ENCODE data around the gene ADCY10. TPM values are rescaled to one million over a fixed set of nuclear protein-coding genes. Genes with fewer than 3 reads are reported as not detected.

ADCY10 gene
- total and polyA plus RNA-seq, 9 of the 15 experiments (the other 6 are each of a cell fraction or from before 2014, with no cell fraction given), result 0.08 to 0.86 (median 0.22) TPM

- TF ChIP-seq, protein P1, sequence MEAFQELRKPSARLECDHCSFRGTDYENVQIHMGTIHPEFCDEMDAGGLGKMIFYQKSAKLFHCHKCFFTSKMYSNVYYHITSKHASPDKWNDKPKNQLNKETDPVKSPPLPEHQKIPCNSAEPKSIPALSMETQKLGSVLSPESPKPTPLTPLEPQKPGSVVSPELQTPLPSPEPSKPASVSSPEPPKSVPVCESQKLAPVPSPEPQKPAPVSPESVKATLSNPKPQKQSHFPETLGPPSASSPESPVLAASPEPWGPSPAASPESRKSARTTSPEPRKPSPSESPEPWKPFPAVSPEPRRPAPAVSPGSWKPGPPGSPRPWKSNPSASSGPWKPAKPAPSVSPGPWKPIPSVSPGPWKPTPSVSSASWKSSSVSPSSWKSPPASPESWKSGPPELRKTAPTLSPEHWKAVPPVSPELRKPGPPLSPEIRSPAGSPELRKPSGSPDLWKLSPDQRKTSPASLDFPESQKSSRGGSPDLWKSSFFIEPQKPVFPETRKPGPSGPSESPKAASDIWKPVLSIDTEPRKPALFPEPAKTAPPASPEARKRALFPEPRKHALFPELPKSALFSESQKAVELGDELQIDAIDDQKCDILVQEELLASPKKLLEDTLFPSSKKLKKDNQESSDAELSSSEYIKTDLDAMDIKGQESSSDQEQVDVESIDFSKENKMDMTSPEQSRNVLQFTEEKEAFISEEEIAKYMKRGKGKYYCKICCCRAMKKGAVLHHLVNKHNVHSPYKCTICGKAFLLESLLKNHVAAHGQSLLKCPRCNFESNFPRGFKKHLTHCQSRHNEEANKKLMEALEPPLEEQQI (IDR thresholded peaks at IDR 0.05), result no peak
- TF ChIP-seq, protein P2, sequence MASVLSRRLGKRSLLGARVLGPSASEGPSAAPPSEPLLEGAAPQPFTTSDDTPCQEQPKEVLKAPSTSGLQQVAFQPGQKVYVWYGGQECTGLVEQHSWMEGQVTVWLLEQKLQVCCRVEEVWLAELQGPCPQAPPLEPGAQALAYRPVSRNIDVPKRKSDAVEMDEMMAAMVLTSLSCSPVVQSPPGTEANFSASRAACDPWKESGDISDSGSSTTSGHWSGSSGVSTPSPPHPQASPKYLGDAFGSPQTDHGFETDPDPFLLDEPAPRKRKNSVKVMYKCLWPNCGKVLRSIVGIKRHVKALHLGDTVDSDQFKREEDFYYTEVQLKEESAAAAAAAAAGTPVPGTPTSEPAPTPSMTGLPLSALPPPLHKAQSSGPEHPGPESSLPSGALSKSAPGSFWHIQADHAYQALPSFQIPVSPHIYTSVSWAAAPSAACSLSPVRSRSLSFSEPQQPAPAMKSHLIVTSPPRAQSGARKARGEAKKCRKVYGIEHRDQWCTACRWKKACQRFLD (CRISPR knock-in tag; IDR thresholded peaks at IDR 0.05), result no peak
- TF ChIP-seq ASH1L (IDR thresholded peaks at IDR 0.05; ENCODE audit: borderline replicate concordance, low read depth, partially characterized antibody), result no peak
- TF ChIP-seq, protein P3, sequence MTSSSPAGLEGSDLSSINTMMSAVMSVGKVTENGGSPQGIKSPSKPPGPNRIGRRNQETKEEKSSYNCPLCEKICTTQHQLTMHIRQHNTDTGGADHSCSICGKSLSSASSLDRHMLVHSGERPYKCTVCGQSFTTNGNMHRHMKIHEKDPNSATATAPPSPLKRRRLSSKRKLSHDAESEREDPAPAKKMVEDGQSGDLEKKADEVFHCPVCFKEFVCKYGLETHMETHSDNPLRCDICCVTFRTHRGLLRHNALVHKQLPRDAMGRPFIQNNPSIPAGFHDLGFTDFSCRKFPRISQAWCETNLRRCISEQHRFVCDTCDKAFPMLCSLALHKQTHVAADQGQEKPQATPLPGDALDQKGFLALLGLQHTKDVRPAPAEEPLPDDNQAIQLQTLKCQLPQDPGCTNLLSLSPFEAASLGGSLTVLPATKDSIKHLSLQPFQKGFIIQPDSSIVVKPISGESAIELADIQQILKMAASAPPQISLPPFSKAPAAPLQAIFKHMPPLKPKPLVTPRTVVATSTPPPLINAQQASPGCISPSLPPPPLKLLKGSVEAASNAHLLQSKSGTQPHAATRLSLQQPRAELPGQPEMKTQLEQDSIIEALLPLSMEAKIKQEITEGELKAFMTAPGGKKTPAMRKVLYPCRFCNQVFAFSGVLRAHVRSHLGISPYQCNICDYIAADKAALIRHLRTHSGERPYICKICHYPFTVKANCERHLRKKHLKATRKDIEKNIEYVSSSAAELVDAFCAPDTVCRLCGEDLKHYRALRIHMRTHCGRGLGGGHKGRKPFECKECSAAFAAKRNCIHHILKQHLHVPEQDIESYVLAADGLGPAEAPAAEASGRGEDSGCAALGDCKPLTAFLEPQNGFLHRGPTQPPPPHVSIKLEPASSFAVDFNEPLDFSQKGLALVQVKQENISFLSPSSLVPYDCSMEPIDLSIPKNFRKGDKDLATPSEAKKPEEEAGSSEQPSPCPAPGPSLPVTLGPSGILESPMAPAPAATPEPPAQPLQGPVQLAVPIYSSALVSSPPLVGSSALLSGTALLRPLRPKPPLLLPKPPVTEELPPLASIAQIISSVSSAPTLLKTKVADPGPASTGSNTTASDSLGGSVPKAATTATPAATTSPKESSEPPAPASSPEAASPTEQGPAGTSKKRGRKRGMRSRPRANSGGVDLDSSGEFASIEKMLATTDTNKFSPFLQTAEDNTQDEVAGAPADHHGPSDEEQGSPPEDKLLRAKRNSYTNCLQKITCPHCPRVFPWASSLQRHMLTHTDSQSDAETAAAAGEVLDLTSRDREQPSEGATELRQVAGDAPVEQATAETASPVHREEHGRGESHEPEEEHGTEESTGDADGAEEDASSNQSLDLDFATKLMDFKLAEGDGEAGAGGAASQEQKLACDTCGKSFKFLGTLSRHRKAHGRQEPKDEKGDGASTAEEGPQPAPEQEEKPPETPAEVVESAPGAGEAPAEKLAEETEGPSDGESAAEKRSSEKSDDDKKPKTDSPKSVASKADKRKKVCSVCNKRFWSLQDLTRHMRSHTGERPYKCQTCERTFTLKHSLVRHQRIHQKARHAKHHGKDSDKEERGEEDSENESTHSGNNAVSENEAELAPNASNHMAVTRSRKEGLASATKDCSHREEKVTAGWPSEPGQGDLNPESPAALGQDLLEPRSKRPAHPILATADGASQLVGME (CRISPR knock-in tag; IDR thresholded peaks at IDR 0.05), result peak; percentile 85
- TF ChIP-seq STAT5B (CRISPR knock-in tag; IDR thresholded peaks at IDR 0.05), result no peak
- TF ChIP-seq ZNF311 (CRISPR knock-in tag; IDR thresholded peaks at IDR 0.05), result no peak
- 0 out of 2 replicates have a peak, but pooled peaks have one; percentile 9 for TF ChIP-seq MTF1 (CRISPR knock-in tag; IDR thresholded peaks at IDR 0.05; ENCODE audit: borderline replicate concordance)
- no peak for TF ChIP-seq ZNF175 (CRISPR knock-in tag; IDR thresholded peaks at IDR 0.05; ENCODE audit: low read depth)
- peak; percentile 87 for TF ChIP-seq CHD1 (IDR thresholded peaks at IDR 0.05; ENCODE audit: low read length)
- TF ChIP-seq ZNF354B (CRISPR knock-in tag; IDR thresholded peaks at IDR 0.05), result 0 out of 2 replicates have a peak, but pooled peaks have one; percentile 8
- peak; percentile 93 for TF ChIP-seq LARP7 (IDR thresholded peaks at IDR 0.05)
- no peak for TF ChIP-seq ZNF699 (CRISPR knock-in tag; IDR thresholded peaks at IDR 0.05; ENCODE audit: insufficient replicate concordance)
- no peak for TF ChIP-seq FOSL1 (tag; conservative IDR thresholded peaks at IDR 0.05)
- TF ChIP-seq PHF21A (IDR thresholded peaks at IDR 0.05; ENCODE audit: borderline replicate concordance, low read depth), result no peak
- TF ChIP-seq ETV1 (tag; conservative IDR thresholded peaks at IDR 0.05; ENCODE audit: low read depth), result no peak
- TF ChIP-seq, protein P4, sequence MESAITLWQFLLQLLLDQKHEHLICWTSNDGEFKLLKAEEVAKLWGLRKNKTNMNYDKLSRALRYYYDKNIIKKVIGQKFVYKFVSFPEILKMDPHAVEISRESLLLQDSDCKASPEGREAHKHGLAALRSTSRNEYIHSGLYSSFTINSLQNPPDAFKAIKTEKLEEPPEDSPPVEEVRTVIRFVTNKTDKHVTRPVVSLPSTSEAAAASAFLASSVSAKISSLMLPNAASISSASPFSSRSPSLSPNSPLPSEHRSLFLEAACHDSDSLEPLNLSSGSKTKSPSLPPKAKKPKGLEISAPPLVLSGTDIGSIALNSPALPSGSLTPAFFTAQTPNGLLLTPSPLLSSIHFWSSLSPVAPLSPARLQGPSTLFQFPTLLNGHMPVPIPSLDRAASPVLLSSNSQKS (CRISPR knock-in tag; IDR thresholded peaks at IDR 0.05), result no peak
Measured at GRCh38 chr1:167935216-167936067, 21.5 kb upstream of the ADCY10 start (continued).
